ENCODE data around the gene ZIC1. TPM values are rescaled to one million over a fixed set of nuclear protein-coding genes. Genes with fewer than 3 reads are reported as not detected.

ZIC1 gene
- total RNA-seq = not detected

- peak in 1 of 3 donors; percentile 0 for DNase-seq (ENCODE audit: low read depth in 2 of 3, low spot score in 2 of 3)
These were observed at the start of gene ZIC1 for GRCh38 chr3:147409143-147410115. TSS of gene ZIC1 (plus strand) at chr3:147409365. CDS start at chr3:147410113, 748 bp downstream.

GRCh38 chr3:147360051-147360439 lies 49.1 kb upstream of the ZIC1 start:
- DNase-seq (ENCODE audit: low read depth in 2 of 3, low spot score in 2 of 3) = no peak

- no peak for DNase-seq (ENCODE audit: low read depth in 2 of 3, low spot score in 2 of 3)
These were observed 48.3 kb upstream of the ZIC1 start for GRCh38 chr3:147360646-147361453.

GRCh38 chr3:147361454-147362420 lies 47.4 kb upstream of the ZIC1 start:
- peak in 1 of 3 donors; percentile 44 for DNase-seq (ENCODE audit: low read depth in 2 of 3, low spot score in 2 of 3)

GRCh38 chr3:147364771-147365170 lies 44.4 kb upstream of the ZIC1 start:
- no peak for DNase-seq (ENCODE audit: low read depth in 2 of 3, low spot score in 2 of 3)

- no peak for DNase-seq (ENCODE audit: low read depth in 2 of 3, low spot score in 2 of 3)
These were observed 43.7 kb upstream of the ZIC1 start for GRCh38 chr3:147365196-147366115.

GRCh38 chr3:147367676-147368075 lies 41.5 kb upstream of the ZIC1 start:
- DNase-seq (ENCODE audit: low read depth in 2 of 3, low spot score in 2 of 3) = no peak

- DNase-seq (ENCODE audit: low read depth in 2 of 3, low spot score in 2 of 3) = no peak
These were observed 41.0 kb upstream of the ZIC1 start for GRCh38 chr3:147368151-147368550.

GRCh38 chr3:147368561-147369221 lies 40.5 kb upstream of the ZIC1 start:
- no peak for DNase-seq (ENCODE audit: low read depth in 2 of 3, low spot score in 2 of 3)

- DNase-seq (ENCODE audit: low read depth in 2 of 3, low spot score in 2 of 3) = no peak
These were observed 39.9 kb upstream of the ZIC1 start for GRCh38 chr3:147369231-147369630.

- DNase-seq (ENCODE audit: low read depth in 2 of 3, low spot score in 2 of 3) = no peak
These were observed 39.5 kb upstream of the ZIC1 start for GRCh38 chr3:147369661-147370123.

- DNase-seq (ENCODE audit: low read depth in 2 of 3, low spot score in 2 of 3) = no peak
These were observed 38.8 kb upstream of the ZIC1 start for GRCh38 chr3:147370349-147370748.

GRCh38 chr3:147371140-147371539 lies 38.0 kb upstream of the ZIC1 start:
- DNase-seq (ENCODE audit: low read depth in 2 of 3, low spot score in 2 of 3) = no peak

- no peak for DNase-seq (ENCODE audit: low read depth in 2 of 3, low spot score in 2 of 3)
These were observed 37.3 kb upstream of the ZIC1 start for GRCh38 chr3:147371771-147372340.

GRCh38 chr3:147372525-147373027 lies 36.6 kb upstream of the ZIC1 start:
- DNase-seq (ENCODE audit: low read depth in 2 of 3, low spot score in 2 of 3) = no peak

- no peak for DNase-seq (ENCODE audit: low read depth in 2 of 3, low spot score in 2 of 3)
These were observed 35.9 kb upstream of the ZIC1 start for GRCh38 chr3:147373301-147373700.

- no peak for DNase-seq (ENCODE audit: low read depth in 2 of 3, low spot score in 2 of 3)
These were observed 31.5 kb upstream of the ZIC1 start for GRCh38 chr3:147377412-147378367.
